HG03045 (cell line): ENCODE data around the gene KCNK16.
A peak's percentile ranks its signal among the peaks of the same experiment; 100 is the strongest.
"Not testable (repeated sequence)": the region's sequence is repeated elsewhere in the genome, so short reads cannot be mapped to it uniquely, and the experiment has no call there.

Experiments used
- ATAC-seq: cut with Tn5 transposase; IDR thresholded peaks from one replicate; pipeline ENCODE4 v1.9.1; 2021; ENCODE audit warnings: mild to moderate bottlenecking, moderate library complexity; ENCODE audit not compliant: unreplicated experiment

Gene KCNK16

GRCh38 chr6:39312912-39313525, 9.5 kb downstream of the KCNK16 start:
- ATAC-seq: no peak

GRCh38 chr6:39310542-39310941, 12.0 kb downstream of the KCNK16 start:
- ATAC-seq: no peak

GRCh38 chr6:39309942-39310531, 12.5 kb downstream of the KCNK16 start:
- no peak for ATAC-seq

- no peak for ATAC-seq
These were observed 15.0 kb downstream of the KCNK16 start for GRCh38 chr6:39307462-39307861.

GRCh38 chr6:39304951-39305350, 17.6 kb downstream of the KCNK16 start:
- no peak for ATAC-seq

GRCh38 chr6:39303425-39304153, 18.9 kb downstream of the KCNK16 start:
- no peak for ATAC-seq

- ATAC-seq: peak; percentile 67
These were observed 19.7 kb downstream of the KCNK16 start for GRCh38 chr6:39302669-39303424.

- ATAC-seq: no peak
These were observed 20.5 kb downstream of the KCNK16 start for GRCh38 chr6:39302011-39302410.

GRCh38 chr6:39301606-39302005, 20.9 kb downstream of the KCNK16 start:
- ATAC-seq: no peak

- ATAC-seq: no peak
These were observed 21.8 kb downstream of the KCNK16 start for GRCh38 chr6:39300739-39301138.

- ATAC-seq: no peak
These were observed 24.4 kb downstream of the KCNK16 start for GRCh38 chr6:39298061-39298460.

- no peak for ATAC-seq
These were observed 25.5 kb downstream of the KCNK16 start for GRCh38 chr6:39296745-39297640.

- no peak for ATAC-seq
These were observed 26.9 kb downstream of the KCNK16 start for GRCh38 chr6:39295611-39296011.

GRCh38 chr6:39294899-39295298, 27.6 kb downstream of the KCNK16 start:
- ATAC-seq: no peak

GRCh38 chr6:39294133-39294532, 28.4 kb downstream of the KCNK16 start:
- no peak for ATAC-seq

- no peak for ATAC-seq
These were observed 29.9 kb downstream of the KCNK16 start for GRCh38 chr6:39292637-39293036.

GRCh38 chr6:39289490-39289889, 33.0 kb downstream of the KCNK16 start:
- no peak for ATAC-seq

GRCh38 chr6:39287601-39288000, 34.9 kb downstream of the KCNK16 start:
- no peak for ATAC-seq

GRCh38 chr6:39286596-39286995, 35.9 kb downstream of the KCNK16 start:
- ATAC-seq: not testable (repeated sequence)

- ATAC-seq: no peak
These were observed 39.7 kb downstream of the KCNK16 start for GRCh38 chr6:39282774-39283173.
